Measurements from ENCODE around the gene EGR2. TPM values are rescaled to one million over a fixed set of nuclear protein-coding genes. Genes with fewer than 3 reads are reported as not detected.

EGR2 gene
- total RNA-seq, 4 donors from 2014 or later = 0.40 to 1.5 (median 0.76) TPM; not detected in 1

DNA sequence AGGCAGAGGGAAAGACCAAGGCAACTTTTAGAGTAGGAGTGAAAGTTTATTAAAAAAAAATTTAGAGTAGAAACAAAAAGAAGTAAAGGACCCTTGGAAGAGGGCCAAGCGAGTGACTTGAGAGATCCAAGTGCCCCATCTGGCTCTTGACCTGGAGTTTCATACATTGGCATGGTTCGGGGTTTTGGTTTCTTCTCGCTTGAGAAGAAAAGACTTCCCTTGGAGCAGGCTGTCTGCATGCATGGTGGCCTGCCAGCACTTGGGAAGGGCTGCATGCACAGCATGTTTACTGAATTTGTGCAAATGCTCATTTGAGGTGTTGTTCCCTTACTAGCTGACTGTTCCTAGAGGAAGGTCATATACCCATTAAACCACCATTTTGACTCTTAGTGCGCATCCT lies 20.4 kb downstream of the EGR2 start:
- Histone ChIP-seq H3K36me3 (no peaks in the 10 kb centered on the region), H3K27me3 (peaks cover 0 to 6% (median 4%) of the 10 kb centered on the region in 3 donors), H3K4me3 (no peak overlapping the region), H3K4me1 (no peaks in the 10 kb centered on the region), H3K9me3 (no peaks in the 10 kb centered on the region), H3K27ac (no peak overlapping the region)
- DNase-seq (no peak), ATAC-seq (no peak)
- intact Hi-C loops (cut with DNase I; ENCODE audit: low total_unique reads) = no loop called here
- TF ChIP-seq POLR2A (IDR thresholded peaks at IDR 0.05) = no peak
- in situ Hi-C loops (cut with MboI; ENCODE audit: low sequenced_read_pairs in 4 of 4) = no loop called here

DNA sequence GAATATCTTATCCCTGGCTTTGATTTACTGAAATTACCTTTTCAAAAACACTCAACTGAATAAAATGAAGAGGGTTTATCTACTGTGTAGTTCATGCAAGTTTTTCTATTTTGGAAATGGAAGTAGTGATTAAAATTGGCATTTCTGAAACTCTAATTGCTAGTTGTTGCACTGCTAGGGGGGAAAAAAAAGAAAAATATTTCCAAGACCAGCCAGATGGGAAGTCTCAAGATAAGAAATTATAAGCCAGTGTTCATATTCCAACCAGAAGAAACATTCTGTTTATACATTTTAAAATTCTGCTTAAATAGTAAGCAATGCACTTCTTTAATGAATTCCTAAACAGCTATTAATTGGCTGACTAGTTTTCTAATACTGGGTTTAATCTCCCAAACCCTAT lies 21.1 kb downstream of the EGR2 start:
- H3K4me3 ChIP-seq = no peak overlapping the region
- H3K36me3 ChIP-seq = no peaks in the 10 kb centered on the region
- peaks cover 0 to 6% (median 4%) of the 10 kb centered on the region in 3 donors for H3K27me3 ChIP-seq
- H3K4me1 ChIP-seq = no peaks in the 10 kb centered on the region
- ATAC-seq (no peak), DNase-seq (no peak)
- no peaks in the 10 kb centered on the region for H3K9me3 ChIP-seq
- intact Hi-C loops (cut with DNase I; ENCODE audit: low total_unique reads) = no loop called here
- in situ Hi-C loops (cut with MboI; ENCODE audit: low sequenced_read_pairs in 4 of 4) = no loop called here
- TF ChIP-seq POLR2A (IDR thresholded peaks at IDR 0.05) = no peak
- TF ChIP-seq, protein P1, sequence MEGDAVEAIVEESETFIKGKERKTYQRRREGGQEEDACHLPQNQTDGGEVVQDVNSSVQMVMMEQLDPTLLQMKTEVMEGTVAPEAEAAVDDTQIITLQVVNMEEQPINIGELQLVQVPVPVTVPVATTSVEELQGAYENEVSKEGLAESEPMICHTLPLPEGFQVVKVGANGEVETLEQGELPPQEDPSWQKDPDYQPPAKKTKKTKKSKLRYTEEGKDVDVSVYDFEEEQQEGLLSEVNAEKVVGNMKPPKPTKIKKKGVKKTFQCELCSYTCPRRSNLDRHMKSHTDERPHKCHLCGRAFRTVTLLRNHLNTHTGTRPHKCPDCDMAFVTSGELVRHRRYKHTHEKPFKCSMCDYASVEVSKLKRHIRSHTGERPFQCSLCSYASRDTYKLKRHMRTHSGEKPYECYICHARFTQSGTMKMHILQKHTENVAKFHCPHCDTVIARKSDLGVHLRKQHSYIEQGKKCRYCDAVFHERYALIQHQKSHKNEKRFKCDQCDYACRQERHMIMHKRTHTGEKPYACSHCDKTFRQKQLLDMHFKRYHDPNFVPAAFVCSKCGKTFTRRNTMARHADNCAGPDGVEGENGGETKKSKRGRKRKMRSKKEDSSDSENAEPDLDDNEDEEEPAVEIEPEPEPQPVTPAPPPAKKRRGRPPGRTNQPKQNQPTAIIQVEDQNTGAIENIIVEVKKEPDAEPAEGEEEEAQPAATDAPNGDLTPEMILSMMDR (IDR thresholded peaks at IDR 0.05 in 4 of 5, conservative IDR thresholded peaks at IDR 0.05 in 1 of 5) = no peak
- H3K27ac ChIP-seq = no peak overlapping the region

DNA sequence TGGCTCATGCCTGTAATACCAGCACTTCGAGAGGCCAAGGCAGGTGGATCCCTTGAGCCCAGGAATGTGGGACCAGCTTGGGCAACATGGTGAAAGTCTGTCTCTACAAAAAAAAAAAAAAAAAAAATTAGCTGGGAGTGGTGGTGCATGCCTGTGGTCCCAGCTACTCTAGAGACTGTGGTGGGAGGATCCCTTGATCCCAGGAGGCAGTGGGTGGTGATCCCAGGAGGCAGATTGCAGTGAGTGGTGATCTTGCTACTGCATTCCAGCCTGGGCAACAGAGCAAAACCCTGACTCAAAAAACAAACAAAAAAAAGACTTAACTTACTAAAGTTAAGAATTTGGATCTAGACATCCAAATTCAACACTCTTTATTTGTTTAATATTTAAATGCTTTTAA lies 21.9 kb downstream of the EGR2 start:
- intact Hi-C loops (cut with DNase I; ENCODE audit: low total_unique reads) = no loop called here
- no peak overlapping the region for H3K27ac ChIP-seq
- in situ Hi-C loops (cut with MboI; ENCODE audit: low sequenced_read_pairs in 4 of 4) = no loop called here

GRCh38 chr10:62792261-62792660 lies 23.9 kb downstream of the EGR2 start:
- H3K4me1 ChIP-seq = peaks cover 0 to 2% of the 10 kb centered on the region in 2 donors
- TF ChIP-seq, protein P1 (IDR thresholded peaks at IDR 0.05 in 4 of 5, conservative IDR thresholded peaks at IDR 0.05 in 1 of 5) = no peak
- TF ChIP-seq POLR2A (IDR thresholded peaks at IDR 0.05) = no peak

More for the DNA sequence above, 21.9 kb downstream of the EGR2 start:
- Histone ChIP-seq H3K4me1 (no peaks in the 10 kb centered on the region), H3K9me3 (no peaks in the 10 kb centered on the region), H3K27me3 (peaks cover 0 to 6% (median 4%) of the 10 kb centered on the region in 3 donors), H3K4me3 (no peak overlapping the region), H3K36me3 (no peaks in the 10 kb centered on the region)
- no peak for ATAC-seq
- DNase-seq = no peak
- no peak for TF ChIP-seq POLR2A (IDR thresholded peaks at IDR 0.05)
- TF ChIP-seq, protein P1 (IDR thresholded peaks at IDR 0.05 in 4 of 5, conservative IDR thresholded peaks at IDR 0.05 in 1 of 5) = no peak

DNA sequence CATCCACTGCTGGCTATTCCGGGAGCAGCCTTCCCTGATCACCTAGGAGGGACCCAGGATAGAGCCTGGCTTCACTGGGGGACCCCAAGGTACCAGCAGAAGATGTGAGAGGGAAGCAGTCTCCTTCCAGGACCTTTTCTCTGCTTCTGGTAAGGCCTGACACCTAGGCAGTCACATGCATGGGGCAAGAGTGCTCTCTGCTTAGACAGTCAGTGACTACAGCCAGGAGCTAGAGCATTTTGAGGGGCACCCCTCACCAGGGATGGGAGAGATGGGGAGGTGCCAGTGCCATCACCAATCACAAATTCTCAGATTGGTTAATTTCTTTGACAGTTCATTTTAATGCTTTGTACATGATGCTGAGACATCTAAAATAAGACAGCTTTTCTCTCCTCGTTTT lies 25.6 kb downstream of the EGR2 start:
- no peak overlapping the region for H3K27ac ChIP-seq
- TF ChIP-seq, protein P1 (IDR thresholded peaks at IDR 0.05 in 4 of 5, conservative IDR thresholded peaks at IDR 0.05 in 1 of 5) = no peak
- no peak for TF ChIP-seq POLR2A (IDR thresholded peaks at IDR 0.05)
- intact Hi-C loops (cut with DNase I; ENCODE audit: low total_unique reads) = no loop called here
- H3K27me3 ChIP-seq = no peaks in the 10 kb centered on the region
- H3K4me3 ChIP-seq = no peak overlapping the region
- H3K36me3 ChIP-seq = no peaks in the 10 kb centered on the region
- ATAC-seq (no peak), DNase-seq (no peak)
- peaks cover 0 to 2% of the 10 kb centered on the region in 2 donors for H3K4me1 ChIP-seq
- in situ Hi-C loops (cut with MboI; ENCODE audit: low sequenced_read_pairs in 4 of 4) = no loop called here
- H3K9me3 ChIP-seq = no peaks in the 10 kb centered on the region

More at GRCh38 chr10:62792261-62792660, 23.9 kb downstream of the EGR2 start:
- DNase-seq (no peak), ATAC-seq (no peak)
- H3K9me3 ChIP-seq = no peaks in the 10 kb centered on the region
- in situ Hi-C loops (cut with MboI; ENCODE audit: low sequenced_read_pairs in 4 of 4) = no loop called here
- H3K4me3 ChIP-seq = no peak overlapping the region
- no peak overlapping the region for H3K27ac ChIP-seq
- peaks cover 0 to 6% (median 0%) of the 10 kb centered on the region in 3 donors for H3K27me3 ChIP-seq
- no peaks in the 10 kb centered on the region for H3K36me3 ChIP-seq
- intact Hi-C loops (cut with DNase I; ENCODE audit: low total_unique reads) = no loop called here

Data from gastrocnemius medialis (tissue), 4 donors.